ENCODE measurements around the gene ISOC2. TPM values are rescaled to one million over a fixed set of nuclear protein-coding genes. Genes with fewer than 3 reads are reported as not detected.

ISOC2 gene
- total RNA-seq, 1 donor from 2014 or later = 24.9 TPM

GRCh38 chr19:55474269-55475265 is 13.1 kb upstream of the ISOC2 start:
- Mint-ChIP-seq H3K4me3 (ENCODE audit: unreplicated experiment) (no peak overlapping the region), H3K36me3 (ENCODE audit: unreplicated experiment) (no peaks in the 10 kb centered on the region), H3K9me3 (ENCODE audit: unreplicated experiment) (peaks cover 11% of the 10 kb centered on the region), H3K4me1 (ENCODE audit: low read depth, unreplicated experiment) (peaks cover 14% of the 10 kb centered on the region), H3K27me3 (ENCODE audit: unreplicated experiment) (peaks cover 9% of the 10 kb centered on the region), H3K27ac (ENCODE audit: unreplicated experiment) (no peak overlapping the region)
- DNase-seq = no peak
- TF ChIP-seq CTCF (IDR thresholded peaks at IDR 0.05; ENCODE audit: partially characterized antibody, unreplicated experiment) = no peak

- no peak for DNase-seq
- no peaks in the 10 kb centered on the region for H3K36me3 Mint-ChIP-seq (ENCODE audit: unreplicated experiment)
- H3K27ac Mint-ChIP-seq (ENCODE audit: unreplicated experiment) = no peak overlapping the region
- TF ChIP-seq CTCF (IDR thresholded peaks at IDR 0.05; ENCODE audit: partially characterized antibody, unreplicated experiment) = no peak
- peaks cover 11% of the 10 kb centered on the region for H3K9me3 Mint-ChIP-seq (ENCODE audit: unreplicated experiment)
- peaks cover 8% of the 10 kb centered on the region for H3K4me1 Mint-ChIP-seq (ENCODE audit: low read depth, unreplicated experiment)
- H3K4me3 Mint-ChIP-seq (ENCODE audit: unreplicated experiment) = no peak overlapping the region
- peaks cover 9% of the 10 kb centered on the region for H3K27me3 Mint-ChIP-seq (ENCODE audit: unreplicated experiment)
Observed at GRCh38 chr19:55473225-55474012, 12.0 kb upstream of the ISOC2 start.

GRCh38 chr19:55472463-55472862 is 11.0 kb upstream of the ISOC2 start:
- DNase-seq = no peak
- Mint-ChIP-seq H3K27me3 (ENCODE audit: unreplicated experiment) (peaks cover 12% of the 10 kb centered on the region), H3K4me1 (ENCODE audit: low read depth, unreplicated experiment) (no peaks in the 10 kb centered on the region), H3K36me3 (ENCODE audit: unreplicated experiment) (no peaks in the 10 kb centered on the region), H3K27ac (ENCODE audit: unreplicated experiment) (no peak overlapping the region), H3K9me3 (ENCODE audit: unreplicated experiment) (peaks cover 6% of the 10 kb centered on the region), H3K4me3 (ENCODE audit: unreplicated experiment) (no peak overlapping the region)
- no peak for TF ChIP-seq CTCF (IDR thresholded peaks at IDR 0.05; ENCODE audit: partially characterized antibody, unreplicated experiment)

- H3K4me1 Mint-ChIP-seq (ENCODE audit: low read depth, unreplicated experiment) = no peaks in the 10 kb centered on the region
Observed at GRCh38 chr19:55471266-55471665, 9.8 kb upstream of the ISOC2 start.

More at GRCh38 chr19:55471266-55471665, 9.8 kb upstream of the ISOC2 start:
- peaks cover 12% of the 10 kb centered on the region for H3K27me3 Mint-ChIP-seq (ENCODE audit: unreplicated experiment)
- no peak overlapping the region for H3K27ac Mint-ChIP-seq (ENCODE audit: unreplicated experiment)
- no peak overlapping the region for H3K4me3 Mint-ChIP-seq (ENCODE audit: unreplicated experiment)
- no peak for TF ChIP-seq CTCF (IDR thresholded peaks at IDR 0.05; ENCODE audit: partially characterized antibody, unreplicated experiment)
- DNase-seq = no peak
- H3K9me3 Mint-ChIP-seq (ENCODE audit: unreplicated experiment) = no peaks in the 10 kb centered on the region
- H3K36me3 Mint-ChIP-seq (ENCODE audit: unreplicated experiment) = no peaks in the 10 kb centered on the region
